Large intestine (tissue), 3 donors: Measurements from ENCODE around the gene ADGRA1. TPM values are rescaled to one million over a fixed set of nuclear protein-coding genes. Genes with fewer than 3 reads are reported as not detected.

Source experiments
- DNase-seq, 2 donors: peaks; one replicate each; pipeline versions ENCODE4 v3.0.0 to v3.0.0-alpha.2; 2013
- H3K27ac ChIP-seq: one replicate; pipeline ENCODE4 v1.5.1; 2013; ENCODE audit warnings: low read length
- H3K27me3 ChIP-seq: 2 replicates; pipeline ENCODE4 v1.6.1; 2013; ENCODE audit warnings: low read length; ENCODE audit not compliant: control insufficient read depth, insufficient read depth
- H3K36me3 ChIP-seq: 2 replicates; pipeline ENCODE4 v1.6.1; 2013; ENCODE audit warnings: low read length; ENCODE audit not compliant: control insufficient read depth, insufficient read depth
- H3K4me1 ChIP-seq: one replicate; pipeline ENCODE4 v1.6.1; 2013; ENCODE audit warnings: low read length; ENCODE audit not compliant: control insufficient read depth, insufficient read depth
- H3K4me3 ChIP-seq: one replicate; pipeline ENCODE4 v1.5.1; 2013; ENCODE audit warnings: low read length
- H3K9me3 ChIP-seq: one replicate; pipeline ENCODE4 v1.6.1; 2013; ENCODE audit warnings: mild to moderate bottlenecking, low read depth, low read length, moderate library complexity; ENCODE audit not compliant: control insufficient read depth
- WGBS: methylation state at CpG from one replicate; pipeline ENCODE4 v1.1.5; 2013; ENCODE audit warnings: low lambda C conversion rate; ENCODE audit not compliant: insufficient coverage; 5-methylcytosine and 5-hydroxymethylcytosine counted together
- polyA plus RNA-seq: library from polyadenylated mRNA; unstranded; fragments of 120-200 nt; gene quantifications from one replicate; pipeline ENCODE4 v1.2.1, GENCODE V29; 2013

The ADGRA1 gene
- polyA plus RNA-seq, 1 donor, result 0.40 TPM

DNA sequence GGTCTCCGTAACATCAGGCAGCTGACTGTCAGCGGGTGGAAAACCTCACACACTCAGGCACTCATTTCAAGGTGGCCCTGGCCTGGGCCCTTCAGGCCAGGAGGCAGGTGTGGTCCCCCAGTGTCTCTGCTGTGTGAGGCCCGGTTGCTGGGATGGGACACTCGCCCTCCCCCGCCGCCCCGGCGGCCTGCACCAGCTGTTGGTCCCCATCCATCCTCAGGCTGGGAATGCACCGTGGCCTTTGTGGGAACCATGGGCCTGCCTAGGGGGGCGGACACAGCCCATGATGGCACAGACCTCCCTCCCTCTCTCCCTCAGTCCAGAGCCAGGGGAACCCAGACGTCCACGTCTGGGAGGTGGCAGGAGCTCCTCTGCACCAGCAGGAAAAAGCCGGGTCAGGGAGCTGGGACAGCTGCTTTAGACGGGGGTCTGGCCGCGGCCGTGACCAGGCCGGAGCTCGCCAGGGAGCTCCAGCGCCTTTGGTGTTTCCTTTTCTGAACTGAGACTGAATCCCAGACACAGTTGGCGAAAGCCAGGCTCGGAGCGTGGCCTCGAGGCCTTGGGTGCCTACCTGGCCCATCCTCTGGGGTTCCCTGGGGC is 15.7 kb downstream of the ADGRA1 start:
- no peak for DNase-seq
- Histone ChIP-seq H3K36me3 (no peaks in the 10 kb centered on the region), H3K4me1 (peaks cover 4% of the 10 kb centered on the region), H3K4me3 (no peak overlapping the region), H3K27me3 (peaks cover 26% of the 10 kb centered on the region), H3K9me3 (peaks cover 11% of the 10 kb centered on the region), H3K27ac (no peak overlapping the region)
- WGBS, result no CpG with 5 or more reads among the region's 24 CpGs

DNA sequence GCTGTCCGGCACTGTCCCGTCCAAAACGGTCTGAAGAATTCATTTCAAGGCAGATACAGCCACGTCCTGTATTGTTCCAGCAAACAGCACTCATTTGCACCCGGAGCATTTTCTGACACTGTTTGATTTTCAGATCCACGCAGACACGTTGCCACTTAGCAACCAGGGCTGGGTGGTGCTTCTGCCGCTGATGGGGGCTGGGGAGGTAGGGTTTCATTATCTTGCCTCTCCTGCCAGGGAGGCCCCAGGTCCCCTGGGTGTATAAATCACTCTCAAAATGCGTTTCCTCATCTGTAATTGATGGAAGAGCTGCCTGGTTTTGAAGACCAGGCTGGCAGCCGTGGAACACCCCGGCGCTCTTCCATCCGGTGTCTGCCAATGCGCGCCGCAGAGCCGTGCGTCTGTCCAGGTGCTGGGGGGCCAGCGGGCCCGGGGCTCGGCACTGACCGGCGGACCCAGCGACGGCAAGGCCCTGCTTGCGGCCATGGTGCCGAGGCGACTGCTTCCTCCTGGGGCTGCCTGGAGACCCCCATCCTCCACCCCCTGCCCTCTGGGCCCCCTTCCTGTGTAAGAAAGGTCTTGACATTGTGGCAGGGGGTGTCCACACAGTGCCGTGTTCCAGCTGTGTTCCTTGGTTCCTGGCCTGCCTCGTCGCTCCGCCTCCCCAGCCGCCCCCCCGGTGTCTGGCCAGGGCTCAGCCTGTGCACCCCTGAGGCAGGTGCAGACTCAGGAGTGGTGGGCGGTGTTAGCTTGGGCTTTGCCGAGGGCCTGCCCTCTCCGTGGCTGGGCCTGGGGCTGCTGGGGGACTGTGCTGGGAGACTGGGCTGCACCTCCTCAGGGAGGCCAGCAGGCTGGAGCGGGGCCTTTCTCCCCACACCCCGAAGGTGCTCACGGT is 16.6 kb downstream of the ADGRA1 start:
- DNase-seq, result no peak
- peaks cover 15% of the 10 kb centered on the region for H3K9me3 ChIP-seq
- no peaks in the 10 kb centered on the region for H3K36me3 ChIP-seq
- no CpG with 5 or more reads among the region's 40 CpGs for WGBS
- H3K4me3 ChIP-seq, result no peak overlapping the region
- H3K27me3 ChIP-seq, result peaks cover 27% of the 10 kb centered on the region
- no peak overlapping the region for H3K27ac ChIP-seq
- peaks cover 4% of the 10 kb centered on the region for H3K4me1 ChIP-seq

DNA sequence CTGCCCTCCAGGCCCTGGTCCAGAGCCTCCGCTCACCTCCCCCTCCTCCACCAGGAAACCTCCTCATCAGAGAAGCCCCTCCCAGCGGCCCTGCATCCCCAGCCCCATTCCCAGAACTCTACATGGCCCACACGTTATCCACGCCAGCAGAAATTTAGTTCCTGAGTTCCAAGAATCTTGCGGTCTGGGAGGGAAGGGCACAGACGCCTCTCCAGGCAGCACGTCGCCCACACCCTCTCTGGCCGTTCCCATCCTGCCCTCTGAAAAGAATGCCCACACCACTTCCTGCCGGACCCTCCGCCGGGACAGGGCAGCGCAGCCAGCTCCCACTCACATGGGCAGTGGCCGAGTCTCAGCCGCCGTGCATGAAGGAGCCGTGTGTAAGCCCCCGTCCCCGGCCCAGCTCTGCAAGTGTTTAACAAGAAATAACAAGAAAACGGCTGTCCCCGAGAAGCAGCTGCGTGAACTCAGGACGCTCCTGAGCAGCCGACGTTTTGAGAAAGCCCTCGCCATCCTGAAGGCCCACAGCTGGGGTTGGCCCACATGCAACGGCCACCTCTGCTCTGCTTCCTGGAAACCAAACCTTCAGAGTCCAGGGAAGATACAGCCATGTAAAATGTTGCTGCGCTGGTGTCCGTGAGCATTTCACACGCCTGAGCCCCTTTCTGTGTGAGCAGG is 17.4 kb downstream of the ADGRA1 start:
- Histone ChIP-seq H3K9me3 (peaks cover 15% of the 10 kb centered on the region), H3K4me1 (peaks cover 4% of the 10 kb centered on the region), H3K27me3 (peaks cover 28% of the 10 kb centered on the region), H3K36me3 (no peaks in the 10 kb centered on the region), H3K4me3 (no peak overlapping the region), H3K27ac (no peak overlapping the region)
- no peak for DNase-seq
- WGBS, result no CpG with 5 or more reads among the region's 30 CpGs

DNA sequence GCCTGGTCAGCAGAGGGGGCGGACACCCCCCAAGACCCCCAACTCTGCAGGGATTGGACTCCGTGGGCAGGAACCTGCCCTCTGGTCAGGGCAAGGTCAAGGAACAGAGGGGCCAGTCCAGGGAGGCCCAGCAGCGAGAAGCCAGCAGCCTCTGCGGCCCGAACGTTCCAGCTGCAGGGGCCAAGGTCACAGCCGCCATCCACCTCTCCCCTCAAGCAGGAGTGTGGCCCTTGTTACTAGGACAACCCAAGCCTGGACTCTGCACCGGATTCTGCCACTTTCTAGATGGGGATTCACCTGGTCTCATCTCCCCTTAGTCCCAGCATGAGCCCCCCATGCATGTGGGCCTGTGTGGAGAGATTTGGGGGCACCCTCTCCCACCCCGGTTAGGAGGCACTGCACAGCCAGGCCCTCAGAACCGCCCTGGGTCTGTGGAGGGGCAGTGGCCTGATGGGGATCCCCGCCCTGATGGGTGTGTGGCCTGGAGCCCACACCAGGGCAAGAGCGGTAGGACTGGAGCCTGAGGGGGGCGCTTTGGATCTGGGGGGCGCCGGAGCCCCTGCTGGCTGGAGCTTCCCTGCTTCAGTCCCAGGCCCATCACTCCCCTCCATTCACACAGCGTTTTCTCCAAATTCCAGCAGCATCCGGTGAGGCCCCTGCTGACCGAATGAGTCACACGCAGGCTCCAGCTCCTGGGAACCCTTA is 18.1 kb downstream of the ADGRA1 start:
- WGBS, result no CpG with 5 or more reads among the region's 19 CpGs

DNA sequence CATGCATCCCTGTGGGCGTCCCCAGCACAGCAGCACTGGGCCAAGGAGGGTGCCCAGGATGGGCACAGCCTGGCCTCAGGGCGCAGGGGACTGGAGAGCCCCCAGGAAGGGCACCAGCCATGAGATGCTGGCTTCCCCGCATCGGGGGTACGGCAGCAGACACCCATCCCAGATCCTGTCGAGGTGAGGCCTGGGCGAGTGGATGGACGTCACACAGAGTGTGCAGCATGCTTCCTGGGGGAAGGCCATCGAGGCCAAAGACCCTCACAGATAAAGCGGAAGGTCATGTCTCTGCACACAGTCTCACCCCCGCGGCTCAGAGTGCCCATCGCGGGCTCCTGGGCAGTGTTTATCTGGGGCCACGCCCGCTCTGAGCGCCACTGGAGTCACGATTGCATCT is 18.8 kb downstream of the ADGRA1 start:
- H3K4me3 ChIP-seq, result no peak overlapping the region
- no peak overlapping the region for H3K27ac ChIP-seq
- peaks cover 14% of the 10 kb centered on the region for H3K27me3 ChIP-seq
- no peaks in the 10 kb centered on the region for H3K36me3 ChIP-seq
- H3K9me3 ChIP-seq, result peaks cover 15% of the 10 kb centered on the region
- H3K4me1 ChIP-seq, result no peaks in the 10 kb centered on the region
- DNase-seq, result no peak
- no CpG with 5 or more reads among the region's 18 CpGs for WGBS

More for the DNA sequence above, 18.1 kb downstream of the ADGRA1 start:
- H3K27ac ChIP-seq, result no peak overlapping the region
- H3K4me1 ChIP-seq, result peaks cover under 1% of the 10 kb centered on the region
- no peak for DNase-seq
- peaks cover 21% of the 10 kb centered on the region for H3K27me3 ChIP-seq
- no peaks in the 10 kb centered on the region for H3K36me3 ChIP-seq
- peaks cover 15% of the 10 kb centered on the region for H3K9me3 ChIP-seq
- H3K4me3 ChIP-seq, result no peak overlapping the region

DNA sequence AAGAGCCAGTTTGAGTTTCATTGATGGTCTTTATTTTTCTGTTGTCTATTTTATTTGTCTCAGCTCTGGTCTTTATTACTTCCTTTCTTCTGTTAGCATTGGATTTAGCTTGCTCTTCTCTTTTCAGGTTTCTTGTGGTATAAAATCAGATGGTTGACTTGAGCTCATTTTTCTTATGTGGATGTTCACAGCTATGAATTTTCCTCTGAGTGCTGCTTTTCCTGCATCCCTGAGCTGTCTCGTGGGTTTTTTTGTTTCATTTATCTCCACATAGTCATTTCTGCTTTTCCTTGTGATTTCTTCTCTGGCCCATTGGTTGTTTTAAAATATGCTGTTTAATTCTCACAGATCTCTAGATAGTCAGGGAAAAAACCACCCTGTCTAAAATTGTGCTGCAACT is 19.7 kb downstream of the ADGRA1 start:
- Histone ChIP-seq H3K9me3 (peaks cover 22% of the 10 kb centered on the region), H3K4me3 (no peak overlapping the region), H3K27ac (no peak overlapping the region), H3K27me3 (peaks cover 7% of the 10 kb centered on the region), H3K36me3 (no peaks in the 10 kb centered on the region), H3K4me1 (no peaks in the 10 kb centered on the region)
- no CpG with 5 or more reads among the region's 1 CpG for WGBS
- DNase-seq, result no peak

DNA sequence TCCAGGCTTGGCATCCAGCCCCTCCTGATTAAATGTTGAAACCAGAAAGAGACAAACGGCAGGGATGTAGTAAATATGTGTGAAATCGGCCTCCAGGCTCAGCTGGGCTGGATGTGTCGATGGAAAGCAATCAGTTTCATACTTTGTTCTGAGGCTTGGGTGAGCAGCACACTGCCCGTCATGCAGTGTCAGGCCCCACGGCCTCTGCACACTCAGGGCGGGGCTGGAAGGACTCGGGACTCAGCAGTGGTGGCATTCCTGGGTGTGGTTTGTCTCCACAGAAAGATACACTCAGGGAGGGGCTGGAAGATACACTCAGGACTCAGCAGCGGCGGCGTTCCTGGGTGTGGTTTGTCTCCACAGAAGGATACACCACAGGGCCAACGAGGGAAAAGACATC is 22.0 kb downstream of the ADGRA1 start:
- no peak overlapping the region for H3K4me3 ChIP-seq
- no peaks in the 10 kb centered on the region for H3K36me3 ChIP-seq
- 40% methylated on average over 1 of the region's 11 CpGs for whole genome bisulfite sequencing
- no peaks in the 10 kb centered on the region for H3K4me1 ChIP-seq
- H3K27me3 ChIP-seq, result peaks cover 4% of the 10 kb centered on the region
- peaks cover 31% of the 10 kb centered on the region for H3K9me3 ChIP-seq
- DNase-seq, result peak in 1 of 2 donors; percentile 27
- no peak overlapping the region for H3K27ac ChIP-seq

DNA sequence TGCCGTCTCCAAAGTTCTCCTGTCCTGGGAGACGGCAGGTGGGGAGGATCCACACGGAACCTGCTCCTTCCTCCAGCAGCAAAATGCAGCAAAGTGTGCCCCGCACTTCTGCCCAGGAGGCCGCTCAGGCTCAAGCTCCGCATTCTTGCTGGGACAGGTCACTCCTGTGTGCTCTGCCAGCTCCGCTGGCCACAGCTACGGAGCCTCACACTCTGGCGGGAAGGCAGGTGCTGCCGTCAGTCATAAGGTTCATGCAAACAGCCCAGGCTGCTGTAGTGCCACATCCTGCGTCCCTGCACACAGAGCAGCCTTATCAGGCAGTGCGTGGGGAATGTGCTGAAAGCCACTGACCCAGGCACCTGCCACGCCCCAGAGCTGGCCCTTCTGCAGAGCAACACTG is 22.4 kb downstream of the ADGRA1 start:
- H3K9me3 ChIP-seq, result peaks cover 34% of the 10 kb centered on the region
- H3K4me3 ChIP-seq, result no peak overlapping the region
- DNase-seq, result peak in 1 of 2 donors; percentile 24
- no peaks in the 10 kb centered on the region for H3K36me3 ChIP-seq
- H3K27ac ChIP-seq, result no peak overlapping the region
- H3K4me1 ChIP-seq, result no peaks in the 10 kb centered on the region
- H3K27me3 ChIP-seq, result peaks cover 4% of the 10 kb centered on the region
- WGBS, result no CpG with 5 or more reads among the region's 13 CpGs

DNA sequence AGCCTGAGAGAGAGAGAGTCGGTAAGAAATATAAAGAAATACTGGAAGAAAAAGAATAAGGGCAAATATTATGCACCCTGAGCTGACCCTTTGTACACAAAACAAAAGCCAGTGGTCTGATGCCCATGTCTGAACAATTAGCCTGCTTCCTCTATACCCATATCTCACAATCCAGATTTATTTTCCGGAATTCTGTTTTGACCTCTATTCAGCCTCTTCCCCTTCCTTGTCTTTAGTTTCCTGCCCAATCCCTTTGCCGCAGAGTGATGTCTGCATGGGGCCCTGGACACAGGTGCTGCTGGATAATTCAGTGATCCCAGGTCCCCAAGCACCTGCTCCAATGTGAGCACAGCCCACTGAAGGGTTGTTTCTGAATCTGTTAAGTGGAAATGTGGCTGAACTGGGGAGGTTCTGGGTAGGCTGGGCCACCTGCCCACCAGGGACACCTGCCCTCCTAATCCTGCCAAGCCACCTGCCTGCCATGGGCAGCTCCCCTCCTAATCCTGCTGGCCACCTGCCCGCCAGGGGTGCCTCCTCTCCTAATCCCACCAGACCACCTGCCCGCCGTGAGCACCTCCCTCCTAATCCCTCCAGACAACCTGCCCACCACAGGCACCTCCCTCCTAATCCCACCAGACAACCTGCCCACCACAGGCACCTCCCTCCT is 23.0 kb downstream of the ADGRA1 start:
- DNase-seq, result no peak
- 81% methylated on average over 2 of the region's 6 CpGs for WGBS
- Histone ChIP-seq H3K27ac (no peak overlapping the region), H3K4me1 (no peaks in the 10 kb centered on the region), H3K4me3 (no peak overlapping the region), H3K9me3 (peaks cover 34% of the 10 kb centered on the region), H3K36me3 (no peaks in the 10 kb centered on the region), H3K27me3 (peaks cover 4% of the 10 kb centered on the region)
